ENCODE data around the gene NT5M. TPM values are rescaled to one million over a fixed set of nuclear protein-coding genes. Genes with fewer than 3 reads are reported as not detected.

Gene NT5M
- total and polyA plus RNA-seq, 9 of the 15 experiments (the other 6 are each of a cell fraction or from before 2014, with no cell fraction given): 0.24 to 10.1 (median 3.4) TPM

DNA sequence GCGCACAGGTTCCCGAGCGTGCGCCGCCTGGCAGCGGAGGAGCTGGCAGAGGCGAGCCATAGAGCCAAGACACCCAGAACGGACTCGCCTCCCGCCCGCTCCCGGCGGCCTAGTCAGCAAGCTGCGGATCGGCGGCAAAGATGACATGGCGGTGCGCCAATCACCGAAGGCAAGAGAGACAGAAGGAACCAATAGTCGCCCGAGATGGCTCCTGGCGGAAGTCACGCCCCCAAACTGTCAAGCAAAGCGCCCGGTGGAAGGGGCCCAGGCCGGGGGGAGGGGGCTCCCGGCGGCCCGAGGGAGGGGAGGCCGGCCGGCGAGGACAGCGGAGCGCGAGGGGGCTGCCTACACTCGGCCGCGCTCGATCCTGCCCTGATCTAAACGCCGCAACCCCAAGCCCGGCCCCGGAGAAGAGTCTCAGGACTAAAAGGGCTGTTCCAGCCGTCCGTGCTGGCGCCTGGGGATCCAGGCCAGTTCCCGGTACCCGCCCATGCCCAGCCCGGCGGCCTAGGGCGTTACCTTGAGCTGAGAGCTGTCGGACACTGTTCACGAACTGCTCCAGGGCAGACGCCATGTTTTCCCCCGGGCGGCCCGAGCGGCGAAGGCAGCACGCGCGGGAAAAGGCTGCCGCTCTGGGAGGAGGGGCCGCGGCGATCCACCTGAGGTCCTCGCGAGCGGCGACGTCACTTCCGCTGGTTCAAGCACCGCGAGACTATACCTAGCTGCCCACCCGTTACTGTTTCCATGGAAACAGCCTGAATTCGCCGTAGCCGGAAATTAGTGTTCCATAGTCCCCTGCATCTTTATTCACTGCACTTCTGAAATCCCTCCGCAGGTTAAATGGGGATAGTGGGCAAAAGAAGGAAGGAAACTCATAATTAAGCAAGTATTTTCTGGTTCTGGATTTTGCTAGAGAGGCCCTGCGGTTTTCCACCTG lies 22.3 kb upstream of the NT5M start, which contains the start of gene COPS3 (continued):
- TF ChIP-seq GTF2E2 (tag; IDR thresholded peaks at IDR 0.05): peak; percentile 26; the same call in 1 of the 2 replicates
- peak; percentile 57; the same call in 1 of the 2 replicates for TF ChIP-seq POLR2H (tag; IDR thresholded peaks at IDR 0.05; ENCODE audit: low read depth)
- peak; percentile 41 to 84; a peak in 2 of 4 replicates for TF ChIP-seq MAZ (CRISPR knock-in tag; conservative IDR thresholded peaks at IDR 0.05 in 1 of 2, IDR thresholded peaks at IDR 0.05 in 1 of 2)
- TF ChIP-seq PRPF4 (IDR thresholded peaks at IDR 0.05; ENCODE audit: insufficient read depth, low read depth, low read length, poor library complexity, severe bottlenecking): no peak
- TF ChIP-seq, protein P1, sequence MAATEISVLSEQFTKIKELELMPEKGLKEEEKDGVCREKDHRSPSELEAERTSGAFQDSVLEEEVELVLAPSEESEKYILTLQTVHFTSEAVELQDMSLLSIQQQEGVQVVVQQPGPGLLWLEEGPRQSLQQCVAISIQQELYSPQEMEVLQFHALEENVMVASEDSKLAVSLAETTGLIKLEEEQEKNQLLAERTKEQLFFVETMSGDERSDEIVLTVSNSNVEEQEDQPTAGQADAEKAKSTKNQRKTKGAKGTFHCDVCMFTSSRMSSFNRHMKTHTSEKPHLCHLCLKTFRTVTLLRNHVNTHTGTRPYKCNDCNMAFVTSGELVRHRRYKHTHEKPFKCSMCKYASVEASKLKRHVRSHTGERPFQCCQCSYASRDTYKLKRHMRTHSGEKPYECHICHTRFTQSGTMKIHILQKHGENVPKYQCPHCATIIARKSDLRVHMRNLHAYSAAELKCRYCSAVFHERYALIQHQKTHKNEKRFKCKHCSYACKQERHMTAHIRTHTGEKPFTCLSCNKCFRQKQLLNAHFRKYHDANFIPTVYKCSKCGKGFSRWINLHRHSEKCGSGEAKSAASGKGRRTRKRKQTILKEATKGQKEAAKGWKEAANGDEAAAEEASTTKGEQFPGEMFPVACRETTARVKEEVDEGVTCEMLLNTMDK (IDR thresholded peaks at IDR 0.05; ENCODE audit: borderline replicate concordance, insufficient read depth, low read depth, low read length, poor library complexity, severe bottlenecking): no peak
- TF ChIP-seq CCAR2 (IDR thresholded peaks at IDR 0.05; ENCODE audit: low read depth, low read length): no peak
- TF ChIP-seq, protein P2, sequence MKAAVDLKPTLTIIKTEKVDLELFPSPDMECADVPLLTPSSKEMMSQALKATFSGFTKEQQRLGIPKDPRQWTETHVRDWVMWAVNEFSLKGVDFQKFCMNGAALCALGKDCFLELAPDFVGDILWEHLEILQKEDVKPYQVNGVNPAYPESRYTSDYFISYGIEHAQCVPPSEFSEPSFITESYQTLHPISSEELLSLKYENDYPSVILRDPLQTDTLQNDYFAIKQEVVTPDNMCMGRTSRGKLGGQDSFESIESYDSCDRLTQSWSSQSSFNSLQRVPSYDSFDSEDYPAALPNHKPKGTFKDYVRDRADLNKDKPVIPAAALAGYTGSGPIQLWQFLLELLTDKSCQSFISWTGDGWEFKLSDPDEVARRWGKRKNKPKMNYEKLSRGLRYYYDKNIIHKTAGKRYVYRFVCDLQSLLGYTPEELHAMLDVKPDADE (conservative IDR thresholded peaks at IDR 0.05; ENCODE audit: control insufficient read depth, low read depth, low read length): 0 out of 2 replicates have a peak, but pooled peaks have one; percentile 42
- 0 out of 2 replicates have a peak, but pooled peaks have one; percentile 24 for TF ChIP-seq CTBP1 (IDR thresholded peaks at IDR 0.05; ENCODE audit: borderline replicate concordance)
- TF ChIP-seq JUN (IDR thresholded peaks at IDR 0.05; ENCODE audit: borderline replicate concordance, low read depth, low read length): peak; percentile 45; the same call in 1 of the 2 replicates
- peak; percentile 64; the same call in 1 of the 2 replicates for TF ChIP-seq JUN (CRISPR knock-in tag; IDR thresholded peaks at IDR 0.05; ENCODE audit: borderline replicate concordance)
- TF ChIP-seq, protein P3, sequence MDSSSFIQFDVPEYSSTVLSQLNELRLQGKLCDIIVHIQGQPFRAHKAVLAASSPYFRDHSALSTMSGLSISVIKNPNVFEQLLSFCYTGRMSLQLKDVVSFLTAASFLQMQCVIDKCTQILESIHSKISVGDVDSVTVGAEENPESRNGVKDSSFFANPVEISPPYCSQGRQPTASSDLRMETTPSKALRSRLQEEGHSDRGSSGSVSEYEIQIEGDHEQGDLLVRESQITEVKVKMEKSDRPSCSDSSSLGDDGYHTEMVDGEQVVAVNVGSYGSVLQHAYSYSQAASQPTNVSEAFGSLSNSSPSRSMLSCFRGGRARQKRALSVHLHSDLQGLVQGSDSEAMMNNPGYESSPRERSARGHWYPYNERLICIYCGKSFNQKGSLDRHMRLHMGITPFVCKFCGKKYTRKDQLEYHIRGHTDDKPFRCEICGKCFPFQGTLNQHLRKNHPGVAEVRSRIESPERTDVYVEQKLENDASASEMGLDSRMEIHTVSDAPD (CRISPR knock-in tag; IDR thresholded peaks at IDR 0.05): no peak
- TF ChIP-seq TAF7 (tag; IDR thresholded peaks at IDR 0.05): peak; percentile 48; the same call in 1 of the 2 replicates
- no peak for TF ChIP-seq KDM2B (CRISPR knock-in tag; IDR thresholded peaks at IDR 0.05)
- no peak for TF ChIP-seq KLF13 (tag; IDR thresholded peaks at IDR 0.05; ENCODE audit: borderline replicate concordance, low read depth)
- TF ChIP-seq, protein P4, sequence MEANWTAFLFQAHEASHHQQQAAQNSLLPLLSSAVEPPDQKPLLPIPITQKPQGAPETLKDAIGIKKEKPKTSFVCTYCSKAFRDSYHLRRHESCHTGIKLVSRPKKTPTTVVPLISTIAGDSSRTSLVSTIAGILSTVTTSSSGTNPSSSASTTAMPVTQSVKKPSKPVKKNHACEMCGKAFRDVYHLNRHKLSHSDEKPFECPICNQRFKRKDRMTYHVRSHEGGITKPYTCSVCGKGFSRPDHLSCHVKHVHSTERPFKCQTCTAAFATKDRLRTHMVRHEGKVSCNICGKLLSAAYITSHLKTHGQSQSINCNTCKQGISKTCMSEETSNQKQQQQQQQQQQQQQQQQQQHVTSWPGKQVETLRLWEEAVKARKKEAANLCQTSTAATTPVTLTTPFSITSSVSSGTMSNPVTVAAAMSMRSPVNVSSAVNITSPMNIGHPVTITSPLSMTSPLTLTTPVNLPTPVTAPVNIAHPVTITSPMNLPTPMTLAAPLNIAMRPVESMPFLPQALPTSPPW (CRISPR knock-in tag; IDR thresholded peaks at IDR 0.05): peak; percentile 75
- TF ChIP-seq CSDE1 (IDR thresholded peaks at IDR 0.05): peak in 1 of 2 experiments; percentile 96; a peak in 2 of 4 replicates
- TF ChIP-seq ZNF133 (CRISPR knock-in tag; IDR thresholded peaks at IDR 0.05): no peak
- TF ChIP-seq U2AF2 (optimal IDR thresholded peaks at IDR 0.05; ENCODE audit: low read depth, low read length): no peak

Data from K562 (cell line).